OCI-LY3 (cell line): ENCODE results near the gene CD209.

Experiments
- EZH2phosphoT487 ChIP-seq: fragments of 200-600 bp; shearing (Covaris generic); IDR thresholded peaks from 2 replicates; pipeline ENCODE4 v1.6.1; 2018; ENCODE audit warnings: antibody characterized with exemption, mixed run types, low read depth
- TF ChIP-seq, protein P1 (sequence below): fragments of 200-600, 300-600 bp; sonication (generic); IDR thresholded peaks from 2 replicates; pipeline ENCODE4 v1.5.1; 2014; ENCODE audit warnings: antibody characterized with exemption, low read length, low read depth

DNA sequence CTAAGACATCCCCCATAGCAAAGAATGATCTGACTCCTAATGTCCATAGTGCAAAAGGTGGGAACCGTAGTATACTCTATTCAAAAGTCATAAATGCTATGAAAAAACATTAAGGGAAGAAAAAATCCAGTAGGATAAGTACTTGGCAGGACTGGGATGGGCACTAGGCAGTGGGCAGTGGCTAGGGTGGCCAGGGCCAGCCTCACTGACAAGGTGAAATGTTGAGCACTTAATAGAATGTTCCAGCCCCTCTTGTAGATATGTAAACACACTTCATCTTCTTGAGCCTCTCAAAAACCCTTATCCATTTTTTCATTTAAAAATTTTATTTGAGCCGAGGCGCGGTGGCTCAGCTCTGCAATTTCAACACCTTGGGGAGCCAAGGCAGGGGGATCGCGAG is 14.0 kb downstream of the CD209 start:
- TF ChIP-seq, protein P1, sequence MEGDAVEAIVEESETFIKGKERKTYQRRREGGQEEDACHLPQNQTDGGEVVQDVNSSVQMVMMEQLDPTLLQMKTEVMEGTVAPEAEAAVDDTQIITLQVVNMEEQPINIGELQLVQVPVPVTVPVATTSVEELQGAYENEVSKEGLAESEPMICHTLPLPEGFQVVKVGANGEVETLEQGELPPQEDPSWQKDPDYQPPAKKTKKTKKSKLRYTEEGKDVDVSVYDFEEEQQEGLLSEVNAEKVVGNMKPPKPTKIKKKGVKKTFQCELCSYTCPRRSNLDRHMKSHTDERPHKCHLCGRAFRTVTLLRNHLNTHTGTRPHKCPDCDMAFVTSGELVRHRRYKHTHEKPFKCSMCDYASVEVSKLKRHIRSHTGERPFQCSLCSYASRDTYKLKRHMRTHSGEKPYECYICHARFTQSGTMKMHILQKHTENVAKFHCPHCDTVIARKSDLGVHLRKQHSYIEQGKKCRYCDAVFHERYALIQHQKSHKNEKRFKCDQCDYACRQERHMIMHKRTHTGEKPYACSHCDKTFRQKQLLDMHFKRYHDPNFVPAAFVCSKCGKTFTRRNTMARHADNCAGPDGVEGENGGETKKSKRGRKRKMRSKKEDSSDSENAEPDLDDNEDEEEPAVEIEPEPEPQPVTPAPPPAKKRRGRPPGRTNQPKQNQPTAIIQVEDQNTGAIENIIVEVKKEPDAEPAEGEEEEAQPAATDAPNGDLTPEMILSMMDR: no peak
- TF ChIP-seq EZH2phosphoT487: no peak
